ENCODE measurements around the gene COMTD1. TPM values are rescaled to one million over a fixed set of nuclear protein-coding genes. Genes with fewer than 3 reads are reported as not detected.
"Not testable (repeated sequence)": the region's sequence is repeated elsewhere in the genome, so short reads cannot be mapped to it uniquely, and the experiment has no call there.

The COMTD1 gene
- total RNA-seq, 1 donor, result 13.4 TPM

DNA sequence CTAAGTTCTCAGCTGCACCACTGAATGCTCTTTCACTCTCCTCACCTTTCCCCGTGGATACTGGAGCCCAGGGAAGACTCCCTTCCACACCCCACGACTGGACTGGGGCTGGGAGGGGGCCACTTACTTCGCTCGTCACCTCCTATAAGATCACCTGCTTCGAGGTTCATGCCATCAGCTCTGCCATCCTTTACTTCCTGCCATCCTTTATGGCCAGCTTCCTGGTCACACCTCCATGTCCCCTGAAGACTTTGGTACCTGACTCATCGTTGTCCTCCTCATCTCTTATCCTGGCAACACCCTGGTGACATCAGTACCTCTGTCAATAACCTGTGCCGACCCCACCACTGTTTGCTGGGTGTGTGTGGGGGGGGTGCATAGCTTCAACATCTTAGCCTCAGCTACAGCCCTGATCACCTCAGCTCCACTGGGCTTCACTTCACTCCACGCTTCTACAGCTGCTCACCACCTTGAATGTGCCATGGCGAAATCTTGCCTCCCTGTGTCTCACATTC lies 33.9 kb downstream of the COMTD1 start:
- DNase-seq (ENCODE audit: insufficient read length, low spot score, missing footprints), result no peak
- H4K20me1 ChIP-seq (ENCODE audit: insufficient read depth, low read length), result no peaks in the 10 kb centered on the region
- H3K4me2 ChIP-seq (ENCODE audit: insufficient read depth, low read length), result no peak overlapping the region
- peaks cover 8% of the 10 kb centered on the region for H3K4me1 ChIP-seq (ENCODE audit: insufficient read depth, low read length)
- H2AFZ ChIP-seq (ENCODE audit: low read length), result no peak overlapping the region
- H3K79me2 ChIP-seq (ENCODE audit: insufficient read depth, low read length), result no peaks in the 10 kb centered on the region
- TF ChIP-seq, protein P1, sequence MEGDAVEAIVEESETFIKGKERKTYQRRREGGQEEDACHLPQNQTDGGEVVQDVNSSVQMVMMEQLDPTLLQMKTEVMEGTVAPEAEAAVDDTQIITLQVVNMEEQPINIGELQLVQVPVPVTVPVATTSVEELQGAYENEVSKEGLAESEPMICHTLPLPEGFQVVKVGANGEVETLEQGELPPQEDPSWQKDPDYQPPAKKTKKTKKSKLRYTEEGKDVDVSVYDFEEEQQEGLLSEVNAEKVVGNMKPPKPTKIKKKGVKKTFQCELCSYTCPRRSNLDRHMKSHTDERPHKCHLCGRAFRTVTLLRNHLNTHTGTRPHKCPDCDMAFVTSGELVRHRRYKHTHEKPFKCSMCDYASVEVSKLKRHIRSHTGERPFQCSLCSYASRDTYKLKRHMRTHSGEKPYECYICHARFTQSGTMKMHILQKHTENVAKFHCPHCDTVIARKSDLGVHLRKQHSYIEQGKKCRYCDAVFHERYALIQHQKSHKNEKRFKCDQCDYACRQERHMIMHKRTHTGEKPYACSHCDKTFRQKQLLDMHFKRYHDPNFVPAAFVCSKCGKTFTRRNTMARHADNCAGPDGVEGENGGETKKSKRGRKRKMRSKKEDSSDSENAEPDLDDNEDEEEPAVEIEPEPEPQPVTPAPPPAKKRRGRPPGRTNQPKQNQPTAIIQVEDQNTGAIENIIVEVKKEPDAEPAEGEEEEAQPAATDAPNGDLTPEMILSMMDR (IDR thresholded peaks at IDR 0.05; ENCODE audit: extremely low read depth, low read depth, low read length), result no peak
- H3K27me3 ChIP-seq (ENCODE audit: insufficient read depth, low read length), result no peaks in the 10 kb centered on the region
- no peaks in the 10 kb centered on the region for H3K36me3 ChIP-seq (ENCODE audit: insufficient read depth, low read length)
- no peaks in the 10 kb centered on the region for H3K9me3 ChIP-seq (ENCODE audit: low read depth, low read length)
- no peak overlapping the region for H3K4me3 ChIP-seq (ENCODE audit: insufficient read depth, low read length)
- H3K27ac ChIP-seq (ENCODE audit: low read depth, low read length), result no peak overlapping the region

DNA sequence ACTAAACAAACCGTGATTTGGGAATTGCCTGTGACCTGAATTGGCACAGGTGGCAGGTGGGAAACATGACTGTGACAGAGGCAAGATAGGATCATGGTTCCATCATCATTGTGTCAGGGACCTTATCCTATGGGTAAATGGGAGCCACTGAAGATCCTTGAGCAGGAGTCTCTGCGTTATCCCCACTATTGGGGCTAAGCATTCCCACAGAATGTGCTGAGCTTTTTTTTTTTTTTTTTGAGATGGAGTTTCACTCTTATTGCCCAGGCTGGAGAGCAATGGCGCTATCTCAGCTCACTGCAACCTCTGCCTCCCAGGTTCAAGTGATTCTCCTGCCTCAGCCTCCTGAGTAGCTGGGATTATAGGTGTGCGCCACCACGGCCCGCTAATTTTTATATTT lies 35.8 kb downstream of the COMTD1 start:
- H3K4me1 ChIP-seq (ENCODE audit: insufficient read depth, low read length), result peaks cover 16% of the 10 kb centered on the region
- not testable (repeated sequence) for H3K27me3 ChIP-seq (ENCODE audit: insufficient read depth, low read length); H3K4me2 ChIP-seq (ENCODE audit: insufficient read depth, low read length); H3K27ac ChIP-seq (ENCODE audit: low read depth, low read length); H3K36me3 ChIP-seq (ENCODE audit: insufficient read depth, low read length); H3K79me2 ChIP-seq (ENCODE audit: insufficient read depth, low read length); H2AFZ ChIP-seq (ENCODE audit: low read length); H3K4me3 ChIP-seq (ENCODE audit: insufficient read depth, low read length); H3K9me3 ChIP-seq (ENCODE audit: low read depth, low read length); DNase-seq (ENCODE audit: insufficient read length, low spot score, missing footprints); H4K20me1 ChIP-seq (ENCODE audit: insufficient read depth, low read length)

DNA sequence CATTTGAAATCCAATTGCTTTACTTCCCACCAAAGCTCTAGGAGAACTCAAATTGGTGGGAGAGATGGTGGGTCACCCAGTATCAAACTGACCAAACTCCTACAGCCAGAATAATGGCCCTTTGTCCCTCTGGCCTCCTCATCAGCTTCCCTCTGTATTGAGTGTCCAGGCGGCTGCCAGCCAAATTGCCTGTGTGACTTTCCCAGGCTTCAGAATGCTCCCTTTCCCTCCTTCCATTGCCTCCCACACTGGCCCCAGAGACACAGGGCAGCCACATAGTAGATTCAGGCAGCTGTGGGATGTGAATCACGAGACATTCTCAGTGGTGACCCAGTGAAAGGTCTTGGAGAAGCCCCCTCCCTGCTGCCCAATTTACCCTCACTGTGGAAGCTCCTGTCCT lies 37.9 kb downstream of the COMTD1 start:
- Histone ChIP-seq H3K36me3 (ENCODE audit: insufficient read depth, low read length) (peaks cover 2% of the 10 kb centered on the region), H3K9me3 (ENCODE audit: low read depth, low read length) (no peaks in the 10 kb centered on the region), H2AFZ (ENCODE audit: low read length) (no peak overlapping the region), H3K27ac (ENCODE audit: low read depth, low read length) (no peak overlapping the region), H4K20me1 (ENCODE audit: insufficient read depth, low read length) (no peaks in the 10 kb centered on the region), H3K4me3 (ENCODE audit: insufficient read depth, low read length) (no peak overlapping the region), H3K4me2 (ENCODE audit: insufficient read depth, low read length) (no peak overlapping the region), H3K4me1 (ENCODE audit: insufficient read depth, low read length) (peaks cover 19% of the 10 kb centered on the region), H3K27me3 (ENCODE audit: insufficient read depth, low read length) (no peaks in the 10 kb centered on the region), H3K79me2 (ENCODE audit: insufficient read depth, low read length) (peaks cover 2% of the 10 kb centered on the region)
- TF ChIP-seq, protein P1 (IDR thresholded peaks at IDR 0.05; ENCODE audit: extremely low read depth, low read depth, low read length), result no peak
- DNase-seq (ENCODE audit: insufficient read length, low spot score, missing footprints), result peak; percentile 27

DNA sequence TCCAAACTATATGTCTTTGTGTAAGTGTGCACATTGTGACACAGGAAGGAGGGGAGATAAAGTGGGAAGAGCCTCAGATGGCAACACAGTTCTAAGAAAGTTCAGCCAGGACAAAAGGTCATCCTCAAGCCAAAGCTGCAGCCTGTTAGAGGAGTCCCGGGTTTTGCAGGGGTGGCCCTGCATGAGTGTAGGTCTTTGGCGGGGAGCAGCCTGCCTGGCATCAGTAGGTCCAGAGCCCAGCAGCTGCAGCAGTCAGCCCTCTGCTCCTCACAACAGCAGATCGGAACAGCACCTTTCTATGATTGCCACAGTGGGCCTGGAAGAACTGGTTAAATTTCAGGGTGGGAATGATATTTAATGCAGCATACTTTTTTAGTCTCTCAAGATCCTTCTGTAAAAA lies 38.7 kb downstream of the COMTD1 start:
- no peak overlapping the region for H3K4me3 ChIP-seq (ENCODE audit: insufficient read depth, low read length)
- no peak overlapping the region for H3K27ac ChIP-seq (ENCODE audit: low read depth, low read length)
- DNase-seq (ENCODE audit: insufficient read length, low spot score, missing footprints), result no peak
- peaks cover 3% of the 10 kb centered on the region for H3K79me2 ChIP-seq (ENCODE audit: insufficient read depth, low read length)
- H4K20me1 ChIP-seq (ENCODE audit: insufficient read depth, low read length), result no peaks in the 10 kb centered on the region
- no peaks in the 10 kb centered on the region for H3K27me3 ChIP-seq (ENCODE audit: insufficient read depth, low read length)
- no peak overlapping the region for H2AFZ ChIP-seq (ENCODE audit: low read length)
- H3K36me3 ChIP-seq (ENCODE audit: insufficient read depth, low read length), result peaks cover 2% of the 10 kb centered on the region
- H3K4me2 ChIP-seq (ENCODE audit: insufficient read depth, low read length), result no peak overlapping the region
- TF ChIP-seq, protein P1 (IDR thresholded peaks at IDR 0.05; ENCODE audit: extremely low read depth, low read depth, low read length), result no peak
- no peaks in the 10 kb centered on the region for H3K9me3 ChIP-seq (ENCODE audit: low read depth, low read length)
- peaks cover 17% of the 10 kb centered on the region for H3K4me1 ChIP-seq (ENCODE audit: insufficient read depth, low read length)

Data from osteoblast (primary cell).